ENCODE measurements around the gene UFD1.

- TF ChIP-seq CTCF (conservative IDR thresholded peaks at IDR 0.05 in 1 of 2, IDR thresholded peaks at IDR 0.05 in 1 of 2; ENCODE audit: extremely low read depth in 1 of 2, insufficient read depth in 1 of 2, low read depth in 1 of 2, low read length in 2 of 2) (no peak), EZH2 (IDR thresholded peaks at IDR 0.05; ENCODE audit: borderline replicate concordance, low read length) (no peak)
These were observed 24.4 kb upstream of the UFD1 start for GRCh38 chr22:19503367-19503766.
